Measurements from ENCODE around the gene CYP4B1.
"Not testable (repeated sequence)": the region's sequence is repeated elsewhere in the genome, so short reads cannot be mapped to it uniquely, and the experiment has no call there.

CYP4B1 gene

GRCh38 chr1:46798810-46799209, at the start of gene CYP4B1:
CYP4B1 (plus strand) TSS chr1:46799046; CDS start chr1:46799082, 36 bp downstream.
- DNase-seq = no peak

DNA sequence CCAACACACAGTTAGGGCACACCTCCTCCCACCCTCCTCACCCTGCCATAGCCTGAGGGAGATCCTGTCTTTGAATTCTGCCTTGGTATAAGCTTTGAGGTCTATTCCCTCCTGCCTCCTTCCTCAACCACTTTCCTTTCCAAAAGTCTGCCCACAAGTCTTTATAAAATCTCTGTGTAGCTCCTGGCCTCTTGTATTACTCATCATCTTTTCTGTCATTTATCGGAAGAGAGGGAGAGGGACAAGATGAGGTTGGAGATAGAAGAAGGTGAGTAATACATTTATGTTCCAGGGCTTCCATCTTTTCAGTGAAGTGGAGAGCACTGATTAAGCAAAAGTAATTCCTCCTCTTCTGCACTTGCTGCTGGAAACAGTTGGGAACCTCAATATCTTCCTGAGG, 49.4 kb upstream of the CYP4B1 start:
- no peak for DNase-seq

DNA sequence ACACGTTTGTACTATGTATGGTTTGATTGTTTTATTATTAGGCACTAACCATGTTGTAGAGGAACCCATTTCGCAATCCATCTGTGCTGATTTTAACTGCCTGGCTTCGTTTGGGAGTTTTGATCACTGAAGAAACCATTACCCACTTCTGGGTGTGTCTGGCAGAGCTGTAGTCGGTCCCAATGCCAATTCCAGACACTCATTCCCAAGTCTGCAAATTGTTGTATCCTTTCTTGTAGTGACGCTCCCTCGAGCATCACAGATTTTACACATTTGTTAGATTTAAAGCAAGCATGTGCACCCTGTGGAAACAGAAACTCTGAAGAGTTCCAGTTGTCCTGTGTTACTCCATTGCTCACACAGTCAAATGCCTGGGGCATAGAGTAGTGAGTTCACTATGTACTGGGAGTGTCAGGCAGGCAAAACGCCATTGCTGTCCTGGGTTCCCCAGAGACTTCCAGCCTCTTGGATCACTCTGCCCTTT, 48.9 kb upstream of the CYP4B1 start:
- no peak for DNase-seq

- DNase-seq = no peak
Observed at GRCh38 chr1:46753985-46754384, 44.9 kb upstream of the CYP4B1 start.

DNA sequence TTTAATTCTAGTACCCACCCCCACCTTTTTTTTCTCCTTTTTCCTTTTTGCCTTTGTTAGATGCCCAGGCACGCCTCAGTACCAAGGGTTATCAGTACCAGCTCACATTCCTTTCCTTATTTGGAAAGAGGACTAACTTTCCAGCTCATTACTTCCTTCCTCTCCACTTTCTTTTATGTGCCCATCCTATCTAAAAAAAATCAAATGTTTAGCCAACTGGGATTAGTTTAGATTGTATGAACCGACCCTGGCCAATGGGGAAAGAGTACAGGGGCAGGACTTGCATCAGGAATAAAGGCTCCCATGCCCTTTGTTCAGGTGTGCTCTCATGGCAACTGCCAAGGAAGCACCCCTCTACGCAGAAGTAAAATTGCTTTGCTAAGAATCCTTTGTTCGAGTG, 44.1 kb upstream of the CYP4B1 start:
- DNase-seq = not testable (repeated sequence)

- no peak for DNase-seq
Observed at GRCh38 chr1:46755121-46755520, 43.7 kb upstream of the CYP4B1 start.

DNA sequence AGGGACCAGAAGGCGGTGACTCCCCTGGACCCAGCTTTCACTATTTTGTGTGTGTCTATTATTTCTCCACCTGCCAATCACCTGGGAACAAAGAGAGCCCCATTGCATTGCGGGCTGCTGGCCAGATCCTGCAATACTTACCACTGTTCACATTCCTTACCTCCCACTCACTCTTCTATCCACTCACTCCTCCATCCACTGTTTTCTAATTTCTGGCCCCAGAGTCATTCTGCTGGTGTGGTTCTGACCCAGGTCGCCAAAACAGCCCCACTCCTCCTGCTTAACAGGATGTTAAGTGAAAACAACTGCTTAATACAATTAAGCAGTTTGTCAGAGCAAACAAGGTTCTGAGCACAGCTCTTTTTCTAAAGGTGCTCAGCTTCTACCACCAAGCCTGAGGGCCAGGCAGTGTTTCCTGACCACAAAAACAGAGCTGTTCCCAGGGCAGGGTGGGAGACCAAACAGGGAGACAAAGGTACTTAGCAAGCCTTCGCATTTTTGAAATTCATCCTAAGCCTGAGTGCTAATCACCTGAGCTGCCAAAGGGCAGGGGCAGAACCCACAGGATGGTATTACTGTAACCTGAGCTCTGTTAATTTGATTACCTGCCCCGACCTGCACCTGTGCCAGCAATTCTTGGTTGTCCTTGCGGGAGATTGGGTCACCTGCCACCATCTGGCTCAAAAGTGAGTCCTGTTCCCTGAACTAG, 41.4 kb upstream of the CYP4B1 start:
- DNase-seq = peak; percentile 94

- DNase-seq = peak; percentile 80
Observed at GRCh38 chr1:46757956-46758528, 40.8 kb upstream of the CYP4B1 start.

DNA sequence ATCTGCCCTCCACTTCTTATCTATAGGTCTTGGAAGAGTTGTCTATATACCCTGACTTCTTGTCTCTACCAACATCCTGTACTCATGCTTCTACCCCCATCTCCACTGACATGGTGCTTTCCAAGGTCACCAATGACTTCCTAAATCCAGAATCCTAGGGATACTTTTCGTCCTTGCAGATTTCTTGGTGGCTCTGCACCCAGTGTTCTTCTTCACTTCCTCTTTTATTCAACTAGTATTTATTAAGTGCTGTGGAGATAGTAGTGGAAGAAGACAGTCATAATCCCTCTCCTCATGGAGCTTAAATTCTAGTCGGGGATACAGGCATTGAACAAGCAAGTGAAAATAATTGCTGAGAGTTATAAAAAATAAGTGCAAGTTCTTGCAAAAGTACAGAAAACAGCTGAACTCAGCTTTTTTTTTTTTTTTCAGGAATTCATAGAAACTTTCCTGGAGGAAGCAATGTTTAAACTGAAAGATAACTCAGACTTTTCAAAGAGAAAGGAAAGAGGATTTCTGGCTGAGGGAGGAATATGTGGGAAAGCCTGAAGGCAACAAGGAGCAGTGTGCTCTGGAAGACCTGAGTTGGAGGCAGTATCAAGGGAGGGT, 38.2 kb upstream of the CYP4B1 start:
- no peak for DNase-seq

DNA sequence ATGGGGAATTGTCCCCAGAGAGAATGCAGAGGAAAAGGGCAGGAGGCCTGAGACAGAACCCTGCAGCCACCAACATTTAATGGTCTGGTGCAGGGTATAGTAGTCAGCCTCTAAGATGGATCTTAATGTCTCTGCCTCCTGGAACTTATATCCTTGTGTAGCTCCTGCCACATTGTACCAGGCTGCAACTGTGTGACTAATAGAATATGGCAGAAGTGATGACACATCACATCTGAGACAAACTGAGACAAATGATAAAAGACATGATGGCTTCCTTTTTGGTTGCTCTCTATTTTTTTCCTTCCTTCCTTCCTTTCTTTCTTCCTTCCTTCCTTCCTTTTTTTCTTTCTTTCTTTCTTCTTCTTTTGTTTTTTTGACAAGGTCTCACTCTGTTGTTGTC, 37.1 kb upstream of the CYP4B1 start:
- DNase-seq = no peak

- DNase-seq = no peak
Observed at GRCh38 chr1:46764402-46764801, 34.4 kb upstream of the CYP4B1 start.

GRCh38 chr1:46767649-46768282, 31.1 kb upstream of the CYP4B1 start:
- DNase-seq = peak; percentile 96

GRCh38 chr1:46768445-46768844, 30.4 kb upstream of the CYP4B1 start:
- DNase-seq = no peak

GRCh38 chr1:46769028-46769740, 29.7 kb upstream of the CYP4B1 start:
- no peak for DNase-seq

DNA sequence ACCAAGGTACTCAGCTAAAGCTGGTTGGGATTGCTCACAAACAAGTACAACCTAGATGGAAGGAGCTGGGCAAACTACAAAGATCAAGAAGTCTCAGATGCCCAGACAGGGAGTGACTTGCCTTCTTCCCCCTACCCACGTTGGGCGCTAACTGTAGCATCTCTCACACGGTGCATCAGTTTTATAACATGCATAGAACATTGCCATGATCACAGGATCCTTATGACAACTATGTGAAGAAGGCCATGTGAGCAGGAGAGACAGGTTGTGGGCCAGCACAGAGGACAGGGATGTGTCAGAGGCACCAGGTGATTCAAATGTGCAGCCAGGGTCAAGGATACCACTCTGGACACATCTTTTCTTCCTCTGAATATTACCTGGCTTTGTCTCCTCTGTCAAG, 28.3 kb upstream of the CYP4B1 start:
- DNase-seq = no peak

- no peak for DNase-seq
Observed at GRCh38 chr1:46772571-46772970, 26.3 kb upstream of the CYP4B1 start.

DNA sequence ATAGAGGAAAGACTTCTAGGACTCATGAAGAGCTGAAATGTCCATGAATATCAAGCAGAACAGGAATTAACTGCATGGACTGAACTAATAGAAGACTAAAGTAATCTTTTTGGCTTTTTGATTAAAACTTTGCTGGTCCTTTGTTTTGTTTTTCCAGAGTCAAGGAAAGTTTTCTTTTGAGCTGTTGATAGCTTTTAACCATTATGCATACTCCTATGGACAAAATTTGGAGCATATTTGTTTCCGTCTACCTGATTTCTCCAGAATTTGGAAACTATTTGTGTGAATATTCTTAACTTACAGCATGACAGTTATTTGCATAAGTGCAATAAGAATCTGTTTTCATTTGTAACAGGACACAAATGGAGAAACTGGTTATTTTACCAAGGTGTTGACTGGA, 24.5 kb upstream of the CYP4B1 start:
- DNase-seq = no peak

DNA sequence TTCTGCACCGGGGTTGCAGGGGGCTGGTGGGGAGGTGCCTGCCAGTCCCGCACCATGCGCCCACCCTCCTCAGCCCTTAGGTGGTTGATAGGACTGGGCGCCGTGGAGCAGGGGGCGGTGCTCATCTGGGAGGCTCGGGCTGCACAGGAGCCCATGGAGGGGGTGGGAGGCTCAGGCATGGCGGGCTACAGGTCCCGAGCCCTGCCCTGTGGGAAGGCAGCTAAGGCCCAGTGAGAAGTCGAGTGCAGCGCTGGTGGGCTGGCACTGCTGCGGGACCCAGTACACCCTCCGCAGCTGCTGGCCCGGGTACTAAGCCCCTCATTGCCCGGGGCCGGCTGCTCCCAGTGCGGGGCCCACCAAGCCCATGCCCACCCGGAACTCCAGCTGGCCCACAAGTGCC, 20.4 kb upstream of the CYP4B1 start:
- DNase-seq = not testable (repeated sequence)

- DNase-seq = no peak
Observed at GRCh38 chr1:46784666-46785065, 14.2 kb upstream of the CYP4B1 start.

DNA sequence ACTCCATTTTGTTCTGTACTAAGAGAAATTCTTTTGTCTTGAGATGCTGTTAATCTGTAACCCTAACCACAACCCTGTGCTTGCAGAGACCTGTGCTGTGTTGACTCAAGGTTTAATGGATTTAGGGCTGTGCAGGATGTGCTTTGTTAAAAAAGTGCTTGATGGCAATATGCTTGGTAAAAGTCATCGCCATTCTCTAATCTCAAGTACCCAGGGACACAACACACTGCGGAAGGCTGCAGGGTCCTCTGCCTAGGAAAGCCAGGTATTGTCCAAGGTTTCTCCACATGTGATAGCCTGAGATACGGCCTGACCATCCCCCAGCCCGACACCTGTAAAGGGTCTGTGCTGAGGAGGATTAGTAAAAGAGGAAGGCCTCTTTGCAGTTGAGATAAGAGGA, 10.2 kb upstream of the CYP4B1 start:
- DNase-seq = not testable (repeated sequence)

GRCh38 chr1:46790446-46791101, 8.3 kb upstream of the CYP4B1 start:
- no peak for DNase-seq

GRCh38 chr1:46793126-46793525, 5.7 kb upstream of the CYP4B1 start:
- DNase-seq = no peak

Data from DMS79 treated with DMSO at 0.1 percent for 48 hours (cell line).